Adipocyte (in vitro differentiated cells): ENCODE data around the gene GPR176.
A peak's percentile ranks its signal among the peaks of the same experiment; 100 is the strongest.

Source experiments
- DNase-seq: peaks from one replicate; pipeline ENCODE4 v3.0.0-alpha.2; 2015; ENCODE audit warnings: low read depth
- H3K27me3 ChIP-seq: replicated peaks from 2 replicates; pipeline ENCODE4 v1.7.0; 2013; ENCODE audit warnings: mild to moderate bottlenecking, low read length, moderate library complexity; ENCODE audit not compliant: control insufficient read depth, insufficient read depth
- H3K36me3 ChIP-seq: 2 replicates; pipeline ENCODE4 v1.7.0; 2013; ENCODE audit warnings: low read length, mild to moderate bottlenecking, moderate library complexity; ENCODE audit not compliant: control insufficient read depth, insufficient read depth, severe bottlenecking
- H3K4me1 ChIP-seq: 2 replicates; pipeline ENCODE4 v1.7.0; 2013; ENCODE audit warnings: mild to moderate bottlenecking, low read length, moderate library complexity; ENCODE audit not compliant: control insufficient read depth, insufficient read depth
- H3K4me3 ChIP-seq: 2 replicates; pipeline ENCODE4 v1.7.0; 2013; ENCODE audit warnings: mild to moderate bottlenecking, low read length, moderate library complexity
- H3K9ac ChIP-seq: 2 replicates; pipeline ENCODE4 v1.7.0; 2013; ENCODE audit warnings: mild to moderate bottlenecking, low read length, moderate library complexity
- H3K9me3 ChIP-seq: 2 replicates; pipeline ENCODE4 v1.7.0; 2013; ENCODE audit warnings: mild to moderate bottlenecking, low read length, moderate library complexity; ENCODE audit not compliant: control insufficient read depth

GPR176 gene

DNA sequence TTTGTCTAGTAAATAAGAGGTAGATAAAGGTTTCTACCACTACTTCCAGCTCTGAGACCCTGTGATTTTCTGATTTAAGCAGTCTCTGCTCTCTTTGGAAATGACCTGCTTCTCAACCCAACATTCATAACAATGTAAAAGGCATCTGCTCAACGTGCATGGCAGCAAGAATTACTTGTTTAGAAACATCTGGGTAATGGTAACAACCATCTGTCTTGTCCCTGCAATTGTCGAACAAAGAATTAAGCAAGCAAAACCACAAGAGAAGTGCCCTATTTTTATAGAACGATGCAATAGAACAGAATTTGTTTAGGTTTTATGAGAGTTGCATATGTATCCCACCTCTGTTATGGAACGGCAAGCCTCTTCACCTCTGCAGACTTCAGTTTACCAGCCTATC lies 130.3 kb downstream of the GPR176 start:
- Histone ChIP-seq H3K9ac (no peak overlapping the region), H3K4me1 (peaks cover 47% of the 10 kb centered on the region), H3K9me3 (no peaks in the 10 kb centered on the region), H3K36me3 (no peaks in the 10 kb centered on the region), H3K27me3 (no peaks in the 10 kb centered on the region), H3K4me3 (no peak overlapping the region)
- peak; percentile 46 for DNase-seq

- DNase-seq: peak; percentile 74
- H3K36me3 ChIP-seq: no peaks in the 10 kb centered on the region
- peak overlapping the region; percentile 7 for H3K9ac ChIP-seq
- no peaks in the 10 kb centered on the region for H3K9me3 ChIP-seq
- H3K27me3 ChIP-seq: no peaks in the 10 kb centered on the region
- peaks cover 50% of the 10 kb centered on the region for H3K4me1 ChIP-seq
- peak overlapping the region; percentile 26 for H3K4me3 ChIP-seq
Observed at GRCh38 chr15:39788800-39789565, 131.1 kb downstream of the GPR176 start.

- DNase-seq: peak; percentile 43
- H3K9me3 ChIP-seq: no peaks in the 10 kb centered on the region
- H3K4me1 ChIP-seq: peaks cover 55% of the 10 kb centered on the region
- peak overlapping the region; percentile 7 for H3K9ac ChIP-seq
- peak overlapping the region; percentile 3 for H3K4me3 ChIP-seq
- H3K36me3 ChIP-seq: no peaks in the 10 kb centered on the region
- H3K27me3 ChIP-seq: no peaks in the 10 kb centered on the region
Observed at GRCh38 chr15:39788108-39788507, 132.0 kb downstream of the GPR176 start.

DNA sequence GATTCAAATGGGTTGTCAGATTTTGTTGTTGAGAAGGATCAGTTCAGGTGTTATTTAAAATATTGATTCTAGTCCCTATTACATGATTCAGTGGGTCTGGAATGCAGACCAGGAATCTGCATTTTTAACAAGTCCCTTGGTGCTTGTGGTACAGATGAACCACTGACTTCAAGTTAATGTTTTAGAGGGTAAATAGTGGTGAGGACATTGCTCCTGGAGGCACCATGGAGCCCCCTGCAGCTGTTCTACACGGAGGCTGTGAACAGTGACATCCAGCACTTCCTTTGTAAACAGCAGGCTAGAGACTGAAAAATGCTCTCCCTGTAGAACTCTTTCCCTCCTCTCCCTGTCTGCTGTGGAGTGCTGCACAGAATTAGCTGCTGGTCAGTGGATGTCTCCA lies 132.6 kb downstream of the GPR176 start:
- no peak overlapping the region for H3K9ac ChIP-seq
- DNase-seq: no peak
- H3K4me3 ChIP-seq: no peak overlapping the region
- H3K9me3 ChIP-seq: no peaks in the 10 kb centered on the region
- no peaks in the 10 kb centered on the region for H3K27me3 ChIP-seq
- peaks cover 49% of the 10 kb centered on the region for H3K4me1 ChIP-seq
- H3K36me3 ChIP-seq: no peaks in the 10 kb centered on the region

DNA sequence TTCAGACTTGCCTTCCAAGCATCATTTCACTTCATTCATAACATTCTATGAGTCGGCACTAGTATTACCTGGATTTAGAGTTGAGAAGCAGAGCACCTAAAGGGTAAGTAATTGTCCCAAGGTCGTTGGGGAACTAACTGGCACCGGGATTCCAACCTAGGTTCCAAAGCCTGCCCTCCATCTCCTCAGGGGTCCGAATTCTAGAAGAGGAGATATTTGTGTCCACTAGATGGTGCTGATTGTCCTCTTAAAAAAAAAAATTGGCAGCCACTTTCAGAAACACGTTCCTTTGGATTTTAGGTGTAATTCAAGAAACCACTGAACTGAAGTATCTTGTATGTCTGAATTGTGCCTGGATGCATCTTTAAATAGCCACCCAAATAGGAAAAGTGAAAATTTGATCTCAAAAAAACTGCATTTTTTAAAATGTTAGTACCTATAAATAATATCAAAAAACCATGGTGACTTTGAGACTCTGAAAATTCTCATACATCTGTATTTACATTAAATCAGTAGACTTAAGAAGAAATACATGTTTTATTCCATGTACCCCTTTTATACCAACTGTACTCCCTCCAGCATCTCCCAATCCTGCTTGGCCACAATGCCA lies 133.5 kb downstream of the GPR176 start:
- H3K9me3 ChIP-seq: no peaks in the 10 kb centered on the region
- no peak overlapping the region for H3K9ac ChIP-seq
- no peaks in the 10 kb centered on the region for H3K36me3 ChIP-seq
- peak; percentile 88 for DNase-seq
- no peaks in the 10 kb centered on the region for H3K27me3 ChIP-seq
- H3K4me1 ChIP-seq: peaks cover 41% of the 10 kb centered on the region
- H3K4me3 ChIP-seq: no peak overlapping the region

- no peak overlapping the region for H3K9ac ChIP-seq
Observed at GRCh38 chr15:39785841-39786240, 134.2 kb downstream of the GPR176 start.

DNA sequence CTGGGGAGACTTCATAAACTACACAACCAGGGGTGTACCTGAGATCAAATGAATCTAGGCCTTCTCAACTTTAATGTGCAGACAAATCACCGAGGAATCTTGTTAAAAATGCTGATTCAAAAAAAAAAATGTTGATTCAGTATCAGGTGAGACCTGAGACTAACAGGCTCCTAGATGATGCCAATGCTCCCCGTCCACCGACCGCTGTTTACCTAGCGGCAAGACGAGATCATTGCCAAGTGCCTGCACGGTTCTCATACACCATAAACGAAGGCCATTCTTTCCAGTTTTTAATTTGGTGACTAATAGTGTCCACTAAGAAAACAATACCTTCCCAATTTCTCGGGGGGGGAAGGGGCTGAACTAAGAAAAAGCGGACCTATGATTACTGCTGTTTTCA lies 134.9 kb downstream of the GPR176 start:
- Histone ChIP-seq H3K4me3 (no peak overlapping the region), H3K27me3 (no peaks in the 10 kb centered on the region), H3K4me1 (peaks cover 41% of the 10 kb centered on the region), H3K36me3 (no peaks in the 10 kb centered on the region), H3K9me3 (no peaks in the 10 kb centered on the region), H3K9ac (no peak overlapping the region)
- no peak for DNase-seq

More at GRCh38 chr15:39785841-39786240, 134.2 kb downstream of the GPR176 start:
- no peak overlapping the region for H3K4me3 ChIP-seq
- no peaks in the 10 kb centered on the region for H3K36me3 ChIP-seq
- H3K27me3 ChIP-seq: no peaks in the 10 kb centered on the region
- no peaks in the 10 kb centered on the region for H3K9me3 ChIP-seq
- no peak for DNase-seq
- H3K4me1 ChIP-seq: peaks cover 41% of the 10 kb centered on the region

DNA sequence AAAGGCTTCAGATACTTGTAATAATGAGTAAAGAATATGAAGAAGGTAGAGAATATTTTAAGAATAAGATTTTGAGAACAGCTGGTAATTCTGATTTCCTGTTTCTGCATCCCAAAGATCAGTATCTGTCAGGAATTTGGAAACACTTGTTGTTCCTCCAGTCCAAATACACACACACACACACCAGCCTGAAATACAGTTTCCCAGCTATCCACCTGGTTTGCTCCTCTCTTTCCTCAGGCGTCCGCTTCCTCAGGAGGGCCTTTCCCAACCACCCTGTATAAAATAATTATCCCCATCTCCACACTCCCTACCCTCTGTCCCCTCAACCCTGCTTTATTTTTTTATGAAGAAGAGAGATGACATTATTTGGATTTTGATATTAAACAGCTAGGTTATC lies 135.4 kb downstream of the GPR176 start:
- Histone ChIP-seq H3K9me3 (no peaks in the 10 kb centered on the region), H3K27me3 (no peaks in the 10 kb centered on the region), H3K9ac (peak overlapping the region; percentile 91), H3K4me3 (no peak overlapping the region), H3K4me1 (peaks cover 36% of the 10 kb centered on the region), H3K36me3 (no peaks in the 10 kb centered on the region)
- no peak for DNase-seq

- peaks cover 31% of the 10 kb centered on the region for H3K4me1 ChIP-seq
- H3K4me3 ChIP-seq: peak overlapping the region; percentile 94
- DNase-seq: peak; percentile 58
- no peaks in the 10 kb centered on the region for H3K9me3 ChIP-seq
- H3K36me3 ChIP-seq: no peaks in the 10 kb centered on the region
- H3K9ac ChIP-seq: peak overlapping the region; percentile 91
- no peaks in the 10 kb centered on the region for H3K27me3 ChIP-seq
Observed at GRCh38 chr15:39784125-39784524, 135.9 kb downstream of the GPR176 start.

GRCh38 chr15:39783244-39783820 lies 136.7 kb downstream of the GPR176 start:
- Histone ChIP-seq H3K36me3 (no peaks in the 10 kb centered on the region), H3K9ac (peak overlapping the region; percentile 91), H3K4me1 (peaks cover 23% of the 10 kb centered on the region), H3K4me3 (peak overlapping the region; percentile 94), H3K9me3 (no peaks in the 10 kb centered on the region), H3K27me3 (no peaks in the 10 kb centered on the region)
- peak; percentile 42 for DNase-seq

GRCh38 chr15:39782441-39783138 lies 137.5 kb downstream of the GPR176 start, which contains the start of gene FSIP1:
FSIP1 (minus strand) TSS chr15:39782841; CDS start chr15:39776524, 6,317 bp downstream.
- Histone ChIP-seq H3K4me3 (peak within 1 kb of the TSS; percentile 94), H3K4me1 (peaks cover 15% of the 10 kb centered on the region), H3K9ac (peak within 1 kb of the TSS; percentile 91), H3K36me3 (no peaks in the 10 kb centered on the region), H3K9me3 (no peaks in the 10 kb centered on the region), H3K27me3 (no peaks in the 10 kb centered on the region)
- peak; percentile 99 for DNase-seq
